HG03064 (cell line): ENCODE measurements around the gene PKNOX2.

Experiments
- ATAC-seq: cut with Tn5 transposase; IDR thresholded peaks from one replicate; pipeline ENCODE4 v1.9.1; 2021; ENCODE audit warnings: low read depth; ENCODE audit not compliant: unreplicated experiment

PKNOX2 gene

GRCh38 chr11:125304136-125304535 is 139.6 kb downstream of the PKNOX2 start:
- ATAC-seq = no peak

- ATAC-seq = no peak
Measured at GRCh38 chr11:125304876-125305275, 140.3 kb downstream of the PKNOX2 start.

- ATAC-seq = no peak
Measured at GRCh38 chr11:125305345-125305744, 140.8 kb downstream of the PKNOX2 start.

GRCh38 chr11:125306476-125306875 is 141.9 kb downstream of the PKNOX2 start:
- no peak for ATAC-seq

GRCh38 chr11:125308246-125308645 is 143.7 kb downstream of the PKNOX2 start:
- ATAC-seq = no peak

GRCh38 chr11:125312391-125312790 is 147.8 kb downstream of the PKNOX2 start:
- no peak for ATAC-seq

- ATAC-seq = no peak
Measured at GRCh38 chr11:125312812-125313211, 148.3 kb downstream of the PKNOX2 start.

- ATAC-seq = no peak
Measured at GRCh38 chr11:125313271-125314219, 149.0 kb downstream of the PKNOX2 start.

- ATAC-seq = no peak
Measured at GRCh38 chr11:125314276-125315078, 149.9 kb downstream of the PKNOX2 start.

- no peak for ATAC-seq
Measured at GRCh38 chr11:125315079-125315740, 150.7 kb downstream of the PKNOX2 start.

GRCh38 chr11:125317416-125317815 is 152.9 kb downstream of the PKNOX2 start:
- ATAC-seq = no peak

GRCh38 chr11:125319649-125320048 is 155.1 kb downstream of the PKNOX2 start:
- no peak for ATAC-seq

GRCh38 chr11:125320347-125321076 is 156.0 kb downstream of the PKNOX2 start:
- ATAC-seq = no peak

GRCh38 chr11:125322289-125322688 is 157.7 kb downstream of the PKNOX2 start:
- ATAC-seq = no peak

GRCh38 chr11:125325196-125325595 is 160.6 kb downstream of the PKNOX2 start:
- ATAC-seq = no peak

- no peak for ATAC-seq
Measured at GRCh38 chr11:125326126-125326525, 161.6 kb downstream of the PKNOX2 start.

GRCh38 chr11:125327518-125328224 is 163.1 kb downstream of the PKNOX2 start:
- ATAC-seq = no peak

- no peak for ATAC-seq
Measured at GRCh38 chr11:125328225-125328580, 163.7 kb downstream of the PKNOX2 start.

- ATAC-seq = no peak
Measured at GRCh38 chr11:125329786-125330185, 165.2 kb downstream of the PKNOX2 start.
